ENCODE results near the gene USP40.

- TF ChIP-seq CTCF (IDR thresholded peaks at IDR 0.05), result no peak
- no peak for TF ChIP-seq POLR2A (IDR thresholded peaks at IDR 0.05)
These were observed 130.4 kb downstream of the USP40 start for GRCh38 chr2:233436191-233436581.

Measured in thyroid gland (tissue), 4 donors.